Stomach (tissue), 9 donors: Measurements from ENCODE around the gene DHRS1. TPM values are rescaled to one million over a fixed set of nuclear protein-coding genes. Genes with fewer than 3 reads are reported as not detected.

Experiments
- DNase-seq, 2 donors: peaks; one replicate each; pipeline versions ENCODE4 v3.0.0 to v3.0.0-alpha.2; 2013 to 2019
- H3K27ac ChIP-seq, 5 donors: fragments of 200-600 bp in 4 of 5; sonication (generic) in 4 of 5; one replicate each; pipeline ENCODE4 v1.5.1; 2013 to 2019; ENCODE audit warnings: mild to moderate bottlenecking in 1 of 5, moderate library complexity in 1 of 5
- H3K27me3 ChIP-seq, 3 donors: fragments of 200-600 bp; sonication (generic); one replicate each; pipeline ENCODE4 v1.5.1; 2017 to 2019; ENCODE audit warnings: mixed run types in 1 of 3
- H3K36me3 ChIP-seq, 4 donors: fragments of 200-600 bp; sonication (generic); 1 replicate in 3 of 4; 2 replicates in 1 of 4; pipeline ENCODE4 v1.5.1; 2016 to 2019
- H3K4me1 ChIP-seq, 4 donors: fragments of 200-600 bp; sonication (generic); one replicate each; pipeline ENCODE4 v1.5.1; 2016 to 2019
- H3K4me3 ChIP-seq, 4 donors: fragments of 200-600 bp; sonication (generic) in 3 of 4; one replicate each; pipeline ENCODE4 v1.5.1; 2016 to 2019; ENCODE audit warnings: mild to moderate bottlenecking in 1 of 4
- H3K9me3 ChIP-seq, 4 donors: fragments of 200-600 bp; sonication (generic); one replicate each; pipeline ENCODE4 v1.5.1; 2016 to 2019
- EP300 ChIP-seq: sonication (generic); formaldehyde crosslinking; IDR thresholded peaks from one replicate; pipeline ENCODE4 v1.6.1; 2017; ENCODE audit warnings: antibody characterized with exemption
- POLR2A ChIP-seq, 4 donors: fragments of 450-650 bp; IDR thresholded peaks; one replicate each; pipeline ENCODE4 v1.6.1; 2016; ENCODE audit warnings: antibody characterized with exemption in 4 of 4, control low read depth in 2 of 4, mild to moderate bottlenecking in 1 of 4, moderate library complexity in 1 of 4
- POLR2AphosphoS5 ChIP-seq, 3 donors: sonication (generic); formaldehyde crosslinking; IDR thresholded peaks; one replicate each; pipeline ENCODE4 v1.6.1; 2016; ENCODE audit warnings: antibody characterized with exemption in 3 of 3
- WGBS, 5 donors: extraction: QIAGEN DNeasy Blood & Tissue Kit in 3 of 5; methylation state at CpG; one replicate each; pipeline versions ENCODE4 v1.1.5 to v1.1.7; 2013 to 2018; 5-methylcytosine and 5-hydroxymethylcytosine counted together
- intact Hi-C: fragments of 100-400 bp; cut with DNase I; formaldehyde crosslinking; loops from one replicate; pipeline ENCODE4 v1.15.1; 2023; ENCODE audit warnings: low total_unique reads
- polyA plus RNA-seq, 3 donors: library from polyadenylated mRNA; stranded (reverse); fragments of 200-250 nt; gene quantifications; one replicate each; pipeline ENCODE4 v1.2.3, GENCODE V29; 2013
- total RNA-seq, 5 donors: library from RNA; depleted of rRNA; stranded (reverse); fragments of >200 nt; gene quantifications; one replicate each; pipeline versions ENCODE4 v1.1.0 to v1.2.3, GENCODE V29; 2014 to 2016
- TF ChIP-seq, protein P1 (sequence below), 7 experiments: fragments of 450-650 bp in 4 of 7; fragments of 200-600 bp in 3 of 7; sonication (generic) in 3 of 7; IDR thresholded peaks; one replicate each; pipeline ENCODE4 v1.5.1; 2016 to 2019; ENCODE audit warnings: antibody characterized with exemption in 7 of 7, control low read depth in 2 of 7, mild to moderate bottlenecking in 1 of 7
- donor health status: healthy with polysubstance abuse.
- donor health status: Bipolar disorder and iron deficiency.
- donor health status: healthy.

DHRS1 gene
- total and polyA plus RNA-seq, 8 donors: 5.3 to 71.9 (median 25.1) TPM

DNA sequence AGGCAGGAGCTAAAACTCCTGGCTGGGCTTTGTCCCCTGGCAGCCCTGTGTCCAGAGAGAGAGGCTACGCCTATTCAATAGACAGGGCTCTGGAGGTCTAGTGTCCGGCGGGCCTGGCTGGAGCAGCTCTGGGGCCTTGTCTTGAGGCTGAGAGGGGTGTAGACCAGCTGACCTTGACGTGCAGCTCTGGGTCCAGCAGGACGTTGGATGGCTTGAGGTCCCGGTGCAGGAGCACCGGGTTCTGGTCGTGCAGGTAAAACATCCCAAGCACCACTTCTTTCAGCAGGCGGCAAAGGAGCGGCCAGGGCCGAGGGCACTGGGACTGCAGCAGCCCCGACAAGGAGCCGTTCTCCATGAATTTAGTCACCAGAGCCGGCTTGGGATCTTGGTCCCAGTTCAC is 39.3 kb upstream of the DHRS1 start:
- H3K27ac ChIP-seq: peak overlapping the region in 4 of 5 donors; percentile 79 to 85 (median 83)
- TF ChIP-seq EP300 (no peak), POLR2AphosphoS5 (IDR thresholded peaks at IDR 0.05) (no peak), POLR2A (IDR thresholded peaks at IDR 0.05) (no peak)
- TF ChIP-seq, protein P1, sequence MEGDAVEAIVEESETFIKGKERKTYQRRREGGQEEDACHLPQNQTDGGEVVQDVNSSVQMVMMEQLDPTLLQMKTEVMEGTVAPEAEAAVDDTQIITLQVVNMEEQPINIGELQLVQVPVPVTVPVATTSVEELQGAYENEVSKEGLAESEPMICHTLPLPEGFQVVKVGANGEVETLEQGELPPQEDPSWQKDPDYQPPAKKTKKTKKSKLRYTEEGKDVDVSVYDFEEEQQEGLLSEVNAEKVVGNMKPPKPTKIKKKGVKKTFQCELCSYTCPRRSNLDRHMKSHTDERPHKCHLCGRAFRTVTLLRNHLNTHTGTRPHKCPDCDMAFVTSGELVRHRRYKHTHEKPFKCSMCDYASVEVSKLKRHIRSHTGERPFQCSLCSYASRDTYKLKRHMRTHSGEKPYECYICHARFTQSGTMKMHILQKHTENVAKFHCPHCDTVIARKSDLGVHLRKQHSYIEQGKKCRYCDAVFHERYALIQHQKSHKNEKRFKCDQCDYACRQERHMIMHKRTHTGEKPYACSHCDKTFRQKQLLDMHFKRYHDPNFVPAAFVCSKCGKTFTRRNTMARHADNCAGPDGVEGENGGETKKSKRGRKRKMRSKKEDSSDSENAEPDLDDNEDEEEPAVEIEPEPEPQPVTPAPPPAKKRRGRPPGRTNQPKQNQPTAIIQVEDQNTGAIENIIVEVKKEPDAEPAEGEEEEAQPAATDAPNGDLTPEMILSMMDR (IDR thresholded peaks at IDR 0.05): no peak
- no peaks in the 10 kb centered on the region for H3K9me3 ChIP-seq
- no peak for DNase-seq
- peaks cover 22 to 59% (median 31%) of the 10 kb centered on the region in 4 donors for H3K4me1 ChIP-seq
- H3K27me3 ChIP-seq: peaks cover 0 to 21% (median 8%) of the 10 kb centered on the region in 3 donors
- H3K36me3 ChIP-seq: peaks cover 4 to 31% (median 18%) of the 10 kb centered on the region in 4 donors
- WGBS, 5 donors: 55 to 83% (median 72%) methylated on average over 11 to 14 of the region's 14 CpGs
- intact Hi-C loops: no loop called here
- peak overlapping the region; percentile 47 to 60 (median 55) for H3K4me3 ChIP-seq

DNA sequence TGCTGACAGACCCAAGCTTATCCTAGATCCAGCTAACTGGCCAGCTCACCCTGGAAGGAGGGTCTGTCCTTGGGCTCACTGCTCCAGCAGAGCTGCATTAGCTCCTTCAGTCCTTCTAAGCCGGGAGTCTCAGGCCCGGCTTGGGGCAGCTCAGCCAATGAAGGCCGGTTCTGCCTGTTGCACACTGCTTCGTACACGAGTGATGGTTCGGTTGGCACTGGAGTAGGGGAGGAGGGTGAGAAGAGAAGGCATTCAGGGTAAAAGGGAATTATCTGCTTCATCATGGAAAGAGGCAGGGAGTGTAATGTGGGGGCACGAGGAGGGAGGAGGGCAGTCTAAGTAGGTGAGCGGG is 38.2 kb upstream of the DHRS1 start:
- no peak for DNase-seq

GRCh38 chr14:24337144-24337823 is 37.7 kb upstream of the DHRS1 start:
- Histone ChIP-seq H3K27ac (no peak overlapping the region), H3K27me3 (peaks cover 0 to 29% (median 8%) of the 10 kb centered on the region in 3 donors), H3K4me1 (peaks cover 38 to 75% (median 46%) of the 10 kb centered on the region in 4 donors), H3K4me3 (no peak overlapping the region), H3K9me3 (no peaks in the 10 kb centered on the region), H3K36me3 (peaks cover 4 to 31% (median 18%) of the 10 kb centered on the region in 4 donors)
- 80 to 94% (median 89%) methylated on average over 3 to 7 of the region's 7 CpGs for WGBS, 5 donors
- intact Hi-C loops: no loop called here
- DNase-seq: no peak
- TF ChIP-seq, protein P1 (IDR thresholded peaks at IDR 0.05): no peak
- TF ChIP-seq EP300 (no peak), POLR2AphosphoS5 (IDR thresholded peaks at IDR 0.05) (no peak), POLR2A (IDR thresholded peaks at IDR 0.05) (no peak)

More for the DNA sequence above, 38.2 kb upstream of the DHRS1 start:
- WGBS, 5 donors: 88 to 95% (median 94%) methylated on average over 8 of the region's 8 CpGs
- intact Hi-C loops: no loop called here
- Histone ChIP-seq H3K4me1 (peaks cover 33 to 70% (median 41%) of the 10 kb centered on the region in 4 donors), H3K9me3 (no peaks in the 10 kb centered on the region), H3K27ac (no peak overlapping the region), H3K36me3 (peaks cover 4 to 31% (median 18%) of the 10 kb centered on the region in 4 donors), H3K4me3 (peak overlapping the region in 1 of 4 donors; percentile 59), H3K27me3 (peaks cover 0 to 29% (median 8%) of the 10 kb centered on the region in 3 donors)
- TF ChIP-seq, protein P1 (IDR thresholded peaks at IDR 0.05): no peak
- no peak for TF ChIP-seq EP300

GRCh38 chr14:24335461-24336171 is 36.0 kb upstream of the DHRS1 start:
- Histone ChIP-seq H3K27me3 (peaks cover 0 to 29% (median 8%) of the 10 kb centered on the region in 3 donors), H3K36me3 (peaks cover 4 to 31% (median 18%) of the 10 kb centered on the region in 4 donors), H3K9me3 (no peaks in the 10 kb centered on the region), H3K4me3 (peak overlapping the region in 3 of 4 donors; percentile 38 to 54 (median 42)), H3K27ac (peak overlapping the region in 4 of 5 donors; percentile 67 to 81 (median 72)), H3K4me1 (peaks cover 46 to 86% (median 55%) of the 10 kb centered on the region in 4 donors)
- 76 to 80% (median 77%) methylated on average over 12 of the region's 12 CpGs for WGBS, 5 donors
- no peak for DNase-seq
- no peak for TF ChIP-seq EP300
- no peak for TF ChIP-seq POLR2A (IDR thresholded peaks at IDR 0.05)
- TF ChIP-seq, protein P1 (IDR thresholded peaks at IDR 0.05): no peak
- TF ChIP-seq POLR2AphosphoS5 (IDR thresholded peaks at IDR 0.05): no peak
- intact Hi-C loops: no loop called here
